Measurements from ENCODE around the gene KRTCAP2. TPM values are rescaled to one million over a fixed set of nuclear protein-coding genes. Genes with fewer than 3 reads are reported as not detected.

Gene KRTCAP2
- total and polyA plus RNA-seq, 10 of the 15 experiments (the other 5 are each of a cell fraction or from before 2014, with no cell fraction given) = 61.3 to 238 (median 141) TPM

DNA sequence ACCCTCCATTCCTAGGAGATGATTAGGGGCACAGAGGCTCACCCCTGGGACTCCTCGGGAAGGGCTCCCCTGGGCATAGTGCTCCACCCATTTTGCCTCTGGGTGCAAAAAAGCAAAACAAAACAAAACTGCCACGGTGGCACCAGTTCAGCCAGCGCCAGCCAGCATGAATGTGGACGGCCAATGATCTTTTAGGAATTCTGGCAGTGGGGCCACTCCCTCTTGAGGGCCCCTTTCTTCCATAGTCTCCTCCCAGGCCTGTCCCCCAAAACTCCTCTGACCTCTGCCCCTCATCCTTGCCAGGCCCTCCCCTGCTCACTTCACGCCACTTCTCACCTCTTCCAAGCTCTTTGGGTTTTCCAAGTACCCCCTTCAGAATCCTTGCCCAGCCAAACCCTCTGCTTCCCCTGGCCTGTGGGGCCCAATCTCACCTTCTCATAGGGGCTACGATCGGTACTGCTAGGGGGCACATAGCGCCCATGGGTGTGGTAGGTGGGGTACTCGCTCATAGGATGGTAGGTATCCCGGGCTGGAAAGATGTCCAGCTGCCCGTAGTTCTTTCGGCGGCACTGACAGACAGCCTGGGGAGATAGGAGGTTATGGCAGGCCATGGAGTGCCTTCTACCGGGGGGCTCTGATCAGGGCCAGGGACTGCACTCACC is 13.8 kb upstream of the KRTCAP2 start:
- no peak overlapping the region for H3K27ac ChIP-seq (ENCODE audit: control insufficient read depth, insufficient read depth)
- intact Hi-C loops (cut with micrococcal nuclease; ENCODE audit: unreplicated experiment) (no loop called here), in situ Hi-C loops (cut with MboI) (no loop called here)
- no peaks in the 10 kb centered on the region for H3K36me3 ChIP-seq (ENCODE audit: control insufficient read depth in 2 of 2, insufficient read depth in 2 of 2, low read length in 1 of 2)
- FAIRE-seq (no peak), ATAC-seq (no peak), DNase-seq (ENCODE audit: low read depth, low spot score) (no peak)
- 71% methylated on average over 14 of the region's 14 CpGs for WGBS (ENCODE audit: insufficient coverage, insufficient replicate concordance, low lambda C conversion rate, missing lambda C conversion rate)
- H3K4me3 ChIP-seq = no peak overlapping the region
- no peak overlapping the region for H2AFZ ChIP-seq (ENCODE audit: control insufficient read depth, low read depth, low read length)
- POLR2A ChIA-PET = interaction anchor here (0.6 to 2.8 kb wide), 4 partner anchors 7 to 41 kb away, joined by 3 to 23 read pairs (median 8); no protein-coding TSS in a partner anchor
- BruUV-seq (replicated peaks) = no TSS peak
- H3K9ac ChIP-seq (ENCODE audit: control insufficient read depth, insufficient read depth, low read length) = no peak overlapping the region
- CTCF ChIA-PET = interaction anchor here (1.0 to 1.8 kb wide), 2 partner anchors 14 to 38 kb away, joined by 4 to 9 read pairs; partner anchors contain the start of gene KRTCAP2
- RAD21 ChIA-PET (ENCODE audit: unreplicated experiment) = no interaction called here
- no peak for TF ChIP-seq HCFC1 (IDR thresholded peaks at IDR 0.05; ENCODE audit: low read length)
- H3K79me2 ChIP-seq (ENCODE audit: control insufficient read depth, insufficient read depth, low read length) = no peaks in the 10 kb centered on the region
- H3K27me3 ChIP-seq (replicated peaks in 1 of 2; ENCODE audit: control insufficient read depth in 2 of 2, insufficient read depth in 2 of 2, low read length in 1 of 2) = no peaks in the 10 kb centered on the region
- H3K4me2 ChIP-seq (ENCODE audit: control insufficient read depth, insufficient read depth) = no peak overlapping the region
- H4K20me1 ChIP-seq (ENCODE audit: control insufficient read depth, insufficient read depth) = no peaks in the 10 kb centered on the region
- H3K9me3 ChIP-seq (replicated peaks; ENCODE audit: control insufficient read depth, insufficient read depth, low read length) = no peaks in the 10 kb centered on the region
- SMC1A ChIA-PET (ENCODE audit: uncharacterized antibody, unreplicated experiment) = interaction anchor here (2.6 kb wide), 1 partner anchor 10 kb away, joined by 12 read pairs; no protein-coding TSS in a partner anchor
- peaks cover 21% of the 10 kb centered on the region for H3K4me1 ChIP-seq (ENCODE audit: control insufficient read depth, insufficient read depth, low read length)

DNA sequence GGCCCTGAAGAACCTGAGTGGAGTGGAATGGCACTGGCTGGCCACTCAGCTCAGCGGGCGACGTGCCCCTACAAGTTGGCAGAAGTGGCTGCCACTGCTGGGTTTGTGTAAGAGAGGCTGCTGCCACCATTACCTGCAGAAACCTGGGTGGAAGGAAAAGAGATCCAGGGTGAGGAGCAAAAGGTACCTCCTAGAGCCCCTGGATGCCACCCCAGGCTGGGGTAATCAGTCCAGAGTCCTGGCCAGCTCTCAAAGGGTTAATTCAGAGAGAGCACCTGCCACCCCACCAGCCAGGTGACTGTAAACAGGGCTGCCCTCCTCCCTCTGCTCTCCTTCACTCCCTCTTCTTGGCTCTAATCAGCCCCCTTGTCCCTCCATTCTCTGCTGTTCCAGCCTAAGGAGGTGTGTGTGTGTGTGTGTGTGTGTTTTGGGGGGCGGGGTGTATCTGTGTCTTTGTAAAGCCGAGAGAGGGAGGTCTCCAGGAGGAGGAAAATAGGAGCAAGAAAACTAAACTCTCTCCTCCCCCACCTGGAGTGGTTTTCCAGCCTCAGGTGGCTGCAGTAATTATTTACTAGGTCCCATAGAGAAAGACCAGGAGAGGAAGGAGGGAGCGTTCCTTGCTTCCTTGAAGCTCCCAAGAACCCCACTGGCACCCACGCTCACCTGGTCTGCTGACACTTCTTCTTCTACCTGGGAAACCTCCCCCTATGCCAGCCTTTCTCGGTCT is 13.1 kb upstream of the KRTCAP2 start:
- SMC1A ChIA-PET (ENCODE audit: uncharacterized antibody, unreplicated experiment) = interaction anchor here (1.1 to 2.6 kb wide), 3 partner anchors 9 to 38 kb away, joined by 3 to 14 read pairs (median 12); partner anchors contain the start of gene KRTCAP2
- Histone ChIP-seq H2AFZ (ENCODE audit: control insufficient read depth, low read depth, low read length) (peak overlapping the region; percentile 90), H4K20me1 (ENCODE audit: control insufficient read depth, insufficient read depth) (no peaks in the 10 kb centered on the region), H3K4me1 (ENCODE audit: control insufficient read depth, insufficient read depth, low read length) (peaks cover 21% of the 10 kb centered on the region), H3K27me3 (replicated peaks in 1 of 2; ENCODE audit: control insufficient read depth in 2 of 2, insufficient read depth in 2 of 2, low read length in 1 of 2) (no peaks in the 10 kb centered on the region), H3K4me3 (no peak overlapping the region), H3K9ac (ENCODE audit: control insufficient read depth, insufficient read depth, low read length) (peak overlapping the region; percentile 72; the same call in 1 of the 2 replicates), H3K79me2 (ENCODE audit: control insufficient read depth, insufficient read depth, low read length) (no peaks in the 10 kb centered on the region), H3K27ac (ENCODE audit: control insufficient read depth, insufficient read depth) (peak overlapping the region; percentile 72; the same call in 1 of the 2 replicates), H3K4me2 (ENCODE audit: control insufficient read depth, insufficient read depth) (peak overlapping the region; percentile 86; the same call in 1 of the 2 replicates), H3K9me3 (replicated peaks; ENCODE audit: control insufficient read depth, insufficient read depth, low read length) (no peaks in the 10 kb centered on the region), H3K36me3 (ENCODE audit: control insufficient read depth in 2 of 2, insufficient read depth in 2 of 2, low read length in 1 of 2) (no peaks in the 10 kb centered on the region)
- POLR2A ChIA-PET = interaction anchor here (0.6 to 2.8 kb wide), 5 partner anchors 8 to 42 kb away, joined by 3 to 23 read pairs (median 9); partner anchors contain the start of gene KRTCAP2
- RAD21 ChIA-PET (ENCODE audit: unreplicated experiment) = interaction anchor here (1.4 to 1.5 kb wide), 2 partner anchors 11 to 38 kb away, joined by 6 to 7 read pairs; no protein-coding TSS in a partner anchor
- intact Hi-C loops (cut with micrococcal nuclease; ENCODE audit: unreplicated experiment) (no loop called here), in situ Hi-C loops (cut with MboI) (no loop called here)
- CTCF ChIA-PET = interaction anchor here (1.0 to 2.9 kb wide), 8 partner anchors 8 to 102 kb away, joined by 4 to 63 read pairs (median 8); partner anchors contain the start of genes KRTCAP2 and TRIM46
- DNase-seq (ENCODE audit: low read depth, low spot score) (no peak), ATAC-seq (peak; percentile 3; the same call in 2 of the 3 replicates), FAIRE-seq (no peak)
- no TSS peak for BruUV-seq (replicated peaks)
- WGBS (ENCODE audit: insufficient coverage, insufficient replicate concordance, low lambda C conversion rate, missing lambda C conversion rate) = 81% methylated on average over 8 of the region's 8 CpGs
- TF ChIP-seq ETV6 (conservative IDR thresholded peaks at IDR 0.05 in 1 of 2, IDR thresholded peaks at IDR 0.05 in 1 of 2; ENCODE audit: borderline replicate concordance in 1 of 2, low read depth in 1 of 2) (no peak), MYC (IDR thresholded peaks at IDR 0.05; ENCODE audit: insufficient read depth, insufficient read length, insufficient replicate concordance, low read length, severe bottlenecking) (no peak), CEBPB (IDR thresholded peaks at IDR 0.05; ENCODE audit: borderline replicate concordance in 1 of 2, low read depth in 2 of 2, low read length in 2 of 2) (no peak), CBFB (IDR thresholded peaks at IDR 0.05; ENCODE audit: low read depth) (no peak), ZNF687 (IDR thresholded peaks at IDR 0.05) (no peak), JUNB (IDR thresholded peaks at IDR 0.05) (no peak)

Data from GM12878 (cell line).